IMR-90 (cell line): Measurements from ENCODE around the gene EPS8.
"Not testable (repeated sequence)": the region's sequence is repeated elsewhere in the genome, so short reads cannot be mapped to it uniquely, and the experiment has no call there.

Experiments
- CEBPB ChIP-seq: IDR thresholded peaks from 2 replicates; pipeline ENCODE4 v1.6.1; 2012; ENCODE audit warnings: low read depth, low read length, improper control_type of control experiment
- CTCF ChIP-seq: conservative IDR thresholded peaks from 2 replicates; pipeline ENCODE4 v1.5.1; 2012; ENCODE audit warnings: mild to moderate bottlenecking, low read depth, low read length, improper control_type of control experiment
- MAFK ChIP-seq: IDR thresholded peaks from 2 replicates; pipeline ENCODE4 v1.6.1; 2012; ENCODE audit warnings: low read depth, low read length, improper control_type of control experiment
- MAZ ChIP-seq: IDR thresholded peaks from 2 replicates; pipeline ENCODE4 v1.6.1; 2012; ENCODE audit warnings: low read depth, mild to moderate bottlenecking, low read length, improper control_type of control experiment, moderate library complexity, borderline replicate concordance
- NFE2L2 ChIP-seq: fragments of 150-350 bp; IDR thresholded peaks from 2 replicates; pipeline ENCODE4 v1.6.1; 2016; ENCODE audit warnings: low read depth, mild to moderate bottlenecking, low read length
- POLR2A ChIP-seq: IDR thresholded peaks from 2 replicates; pipeline ENCODE4 v1.6.1; 2012; ENCODE audit warnings: mild to moderate bottlenecking, low read depth, low read length
- RAD21 ChIP-seq: IDR thresholded peaks from 2 replicates; pipeline ENCODE4 v1.6.1; 2012; ENCODE audit warnings: low read length, improper control_type of control experiment
- RCOR1 ChIP-seq: IDR thresholded peaks from 2 replicates; pipeline ENCODE4 v1.6.1; 2012; ENCODE audit warnings: mild to moderate bottlenecking, low read length, improper control_type of control experiment; ENCODE audit not compliant: insufficient replicate concordance
- RFX5 ChIP-seq: IDR thresholded peaks from 2 replicates; pipeline ENCODE4 v1.8.0; 2012; ENCODE audit warnings: low read depth, mild to moderate bottlenecking, low read length, moderate library complexity
- USF2 ChIP-seq: fragments of 150-350 bp; IDR thresholded peaks from 2 replicates; pipeline ENCODE4 v1.6.1; 2017; ENCODE audit warnings: mild to moderate bottlenecking, antibody characterized with exemption, low read length, low read depth

GRCh38 chr12:15616495-15616894 is 172.7 kb downstream of the EPS8 start:
- TF ChIP-seq RFX5, CTCF, CEBPB, POLR2A, MAZ, RAD21, MAFK, NFE2L2, USF2, RCOR1: not testable (repeated sequence)
